H9 (cell line): ENCODE data around the gene KLHDC7B. TPM values are rescaled to one million over a fixed set of nuclear protein-coding genes. Genes with fewer than 3 reads are reported as not detected.

Source experiments
- DNase-seq: peaks from one replicate; pipeline ENCODE4 v3.0.0-alpha.2; 2017
- H2AFZ ChIP-seq: one replicate; pipeline ENCODE4 v1.6.1; 2013; ENCODE audit warnings: mild to moderate bottlenecking, low read length, control low read depth, moderate library complexity
- H2AK5ac ChIP-seq: 2 replicates; pipeline ENCODE4 v1.6.1; 2013; ENCODE audit warnings: low read length, control low read depth, mixed read lengths; ENCODE audit not compliant: insufficient read length
- H2BK120ac ChIP-seq: one replicate; pipeline ENCODE4 v1.6.1; 2013; ENCODE audit warnings: low read depth, mild to moderate bottlenecking, low read length, control low read depth, inconsistent platforms; ENCODE audit not compliant: poor library complexity, severe bottlenecking
- H2BK12ac ChIP-seq: 2 replicates; pipeline ENCODE4 v1.6.1; 2013; ENCODE audit warnings: low read length, control low read depth, mixed read lengths, low read depth; ENCODE audit not compliant: insufficient read length
- H2BK15ac ChIP-seq: 2 replicates; pipeline ENCODE4 v1.6.1; 2013; ENCODE audit warnings: low read depth, low read length, control low read depth
- H2BK20ac ChIP-seq: one replicate; pipeline ENCODE4 v1.6.1; 2013; ENCODE audit warnings: low read depth, mild to moderate bottlenecking, low read length, control low read depth, inconsistent platforms; ENCODE audit not compliant: poor library complexity, severe bottlenecking
- H2BK5ac ChIP-seq: 2 replicates; pipeline ENCODE4 v1.6.1; 2013; ENCODE audit warnings: low read length, control low read depth, mixed read lengths; ENCODE audit not compliant: insufficient read length
- H3K14ac ChIP-seq: 2 replicates; pipeline ENCODE4 v1.6.1; 2013; ENCODE audit warnings: low read length, control low read depth; ENCODE audit not compliant: insufficient read depth
- H3K18ac ChIP-seq: 2 replicates; pipeline ENCODE4 v1.6.1; 2013; ENCODE audit warnings: low read depth, mild to moderate bottlenecking, mixed read lengths, low read length, control low read depth; ENCODE audit not compliant: insufficient read length
- H3K23ac ChIP-seq: 2 replicates; pipeline ENCODE4 v1.6.1; 2013; ENCODE audit warnings: low read length, control low read depth, mixed read lengths, low read depth; ENCODE audit not compliant: insufficient read length
- H3K23me2 ChIP-seq: 2 replicates; pipeline ENCODE4 v1.6.1; 2013; ENCODE audit warnings: low read depth, mild to moderate bottlenecking, mixed read lengths, low read length, control low read depth; ENCODE audit not compliant: insufficient read length, poor library complexity, severe bottlenecking
- H3K27ac ChIP-seq: 2 replicates; pipeline ENCODE4 v1.5.1; 2013; ENCODE audit warnings: low read length, control low read depth, mixed read lengths, low read depth; ENCODE audit not compliant: insufficient read length
- H3K27me3 ChIP-seq: 2 replicates; pipeline ENCODE4 v1.6.1; 2013; ENCODE audit warnings: low read length, control low read depth, inconsistent platforms; ENCODE audit not compliant: insufficient read depth
- H3K4ac ChIP-seq: 2 replicates; pipeline ENCODE4 v1.6.1; 2013; ENCODE audit warnings: low read depth, mild to moderate bottlenecking, control low read depth, inconsistent platforms, low read length, moderate library complexity
- H3K4me1 ChIP-seq: 2 replicates; pipeline ENCODE4 v1.6.1; 2013; ENCODE audit warnings: low read length, control low read depth, inconsistent platforms; ENCODE audit not compliant: insufficient read depth
- H3K4me2 ChIP-seq: 2 replicates; pipeline ENCODE4 v1.6.1; 2013; ENCODE audit warnings: low read length, control low read depth, mixed read lengths; ENCODE audit not compliant: insufficient read length, insufficient read depth
- H3K56ac ChIP-seq: 2 replicates; pipeline ENCODE4 v1.6.1; 2013; ENCODE audit warnings: low read depth, mild to moderate bottlenecking, mixed read lengths, low read length, control low read depth; ENCODE audit not compliant: insufficient read length
- H3K79me1 ChIP-seq: 2 replicates; pipeline ENCODE4 v1.6.1; 2013; ENCODE audit warnings: low read depth, mild to moderate bottlenecking, moderate library complexity, low read length, control low read depth, inconsistent platforms; ENCODE audit not compliant: insufficient read depth, poor library complexity, severe bottlenecking
- H3K79me2 ChIP-seq: 2 replicates; pipeline ENCODE4 v1.6.1; 2013; ENCODE audit warnings: low read length, control low read depth, inconsistent platforms; ENCODE audit not compliant: insufficient read depth
- H3K9ac ChIP-seq: 2 replicates; pipeline ENCODE4 v1.6.1; 2013; ENCODE audit warnings: low read length, control low read depth, mixed read lengths; ENCODE audit not compliant: insufficient read length; ENCODE audit errors: extremely low read depth
- H3K9me3 ChIP-seq: one replicate; pipeline ENCODE4 v1.6.1; 2013; ENCODE audit warnings: low read depth, low read length, inconsistent platforms; ENCODE audit not compliant: control insufficient read depth
- H3T11ph ChIP-seq: one replicate; pipeline ENCODE4 v1.6.1; 2013; ENCODE audit warnings: mild to moderate bottlenecking, low read length, control low read depth, inconsistent platforms
- H4K20me1 ChIP-seq: one replicate; pipeline ENCODE4 v1.6.1; 2013; ENCODE audit not compliant: control insufficient read depth, insufficient read length, insufficient read depth
- H4K5ac ChIP-seq: 2 replicates; pipeline ENCODE4 v1.6.1; 2013; ENCODE audit warnings: low read depth, mild to moderate bottlenecking, mixed read lengths, low read length, control low read depth; ENCODE audit not compliant: insufficient read length
- H4K8ac ChIP-seq: replicated peaks from 2 replicates; pipeline ENCODE4 v1.6.1; 2013; ENCODE audit warnings: low read length, control low read depth, mixed read lengths, low read depth; ENCODE audit not compliant: insufficient read length
- H4K91ac ChIP-seq: 2 replicates; pipeline ENCODE4 v1.6.1; 2013; ENCODE audit warnings: low read depth, mild to moderate bottlenecking, moderate library complexity, mixed read lengths, low read length, control low read depth; ENCODE audit not compliant: insufficient read length
- H3K27ac Mint-ChIP-seq, 3 experiments: 2 replicates in 2 of 3; 3 replicates in 1 of 3; pipeline ENCODE4 v1.8.0; 2020 to 2021; ENCODE audit warnings: mixed read lengths in 3 of 3, mild to moderate bottlenecking in 1 of 3, moderate library complexity in 1 of 3
- H3K27me3 Mint-ChIP-seq: 2 replicates; pipeline ENCODE4 v1.8.0; 2021; ENCODE audit warnings: low read depth, mild to moderate bottlenecking, moderate library complexity, mixed read lengths
- H3K36me3 Mint-ChIP-seq, 3 experiments: 2 replicates in 2 of 3; 3 replicates in 1 of 3; pipeline ENCODE4 v1.8.0; 2020 to 2021; ENCODE audit warnings: low read depth in 3 of 3, mixed read lengths in 3 of 3; ENCODE audit not compliant: insufficient read depth in 1 of 3
- H3K4me1 Mint-ChIP-seq, 2 experiments: 2 replicates each; pipeline ENCODE4 v1.8.0; 2020; ENCODE audit warnings: mixed read lengths in 2 of 2
- H3K4me3 Mint-ChIP-seq, 2 experiments: 2 replicates in 1 of 2; 3 replicates in 1 of 2; pipeline ENCODE4 v1.8.0; 2020 to 2021; ENCODE audit warnings: mild to moderate bottlenecking in 2 of 2, mixed read lengths in 2 of 2, moderate library complexity in 1 of 2
- H3K9me3 Mint-ChIP-seq, 2 experiments: 2 replicates in 1 of 2; 3 replicates in 1 of 2; pipeline ENCODE4 v1.8.0; 2020; ENCODE audit warnings: mild to moderate bottlenecking in 2 of 2, mixed read lengths in 2 of 2, moderate library complexity in 1 of 2
- WGBS: extraction: QIAGEN DNeasy Blood & Tissue Kit; methylation state at CpG from one replicate; pipeline ENCODE4 v1.1.7; 2013; ENCODE audit warnings: missing lambda C conversion rate, low lambda C conversion rate, mixed read lengths; ENCODE audit not compliant: insufficient read length; ENCODE audit errors: extremely low coverage; 5-methylcytosine and 5-hydroxymethylcytosine counted together
- total RNA-seq: library from RNA; stranded (reverse); gene quantifications from 2 replicates; pipeline ENCODE4 v1.2.1, GENCODE V29; 2021
- TF ChIP-seq, protein P1 (sequence below): fragments of 200-600 bp; sonication (generic); conservative IDR thresholded peaks from 3 replicates; pipeline ENCODE4 v1.8.0; 2021; ENCODE audit warnings: antibody characterized with exemption, mild to moderate bottlenecking

The KLHDC7B gene
- total RNA-seq, 1 experiment from 2014 or later: not detected

DNA sequence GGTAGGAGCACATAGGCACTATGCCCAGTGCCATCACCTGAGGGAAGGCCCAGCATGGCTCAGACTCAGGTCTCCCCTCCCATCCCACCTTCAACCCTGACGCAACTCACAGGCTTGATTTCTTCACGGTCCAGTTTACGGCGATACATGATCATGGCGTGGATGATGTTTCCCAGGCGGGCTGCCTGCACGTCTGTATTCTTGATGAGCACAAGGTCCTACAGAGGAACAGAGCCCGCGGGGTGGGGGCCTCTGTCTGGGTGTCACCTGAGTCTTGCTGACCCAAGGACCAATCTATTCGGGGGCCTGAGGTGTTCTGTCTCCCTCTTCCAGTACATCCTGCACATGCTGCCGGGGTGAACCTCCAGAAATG lies 28.7 kb downstream of the KLHDC7B start:
- Mint-ChIP-seq H3K4me3 (no peak overlapping the region), H3K27ac (no peak overlapping the region), H3K27me3 (no peaks in the 10 kb centered on the region; the same call in 1 of the 2 replicates), H3K36me3 (peaks cover 11 to 75% (median 68%) of the 10 kb centered on the region in 3 experiments), H3K4me1 (no peaks in the 10 kb centered on the region), H3K9me3 (no peaks in the 10 kb centered on the region)
- Histone ChIP-seq H4K5ac (no peak overlapping the region), H3K23me2 (no peaks in the 10 kb centered on the region), H3K9ac (no peak overlapping the region), H3K79me2 (no peaks in the 10 kb centered on the region), H2BK20ac (no peak overlapping the region), H2BK12ac (no peak overlapping the region), H3K4me1 (no peaks in the 10 kb centered on the region), H3K18ac (no peak overlapping the region), H2AFZ (no peak overlapping the region), H3K4ac (no peak overlapping the region), H2BK120ac (no peak overlapping the region), H3K56ac (no peak overlapping the region), H3K23ac (no peak overlapping the region), H2BK5ac (no peak overlapping the region), H3K4me2 (no peak overlapping the region), H3K9me3 (no peaks in the 10 kb centered on the region), H4K20me1 (no peaks in the 10 kb centered on the region), H3T11ph (no peak overlapping the region), H4K91ac (no peak overlapping the region), H2AK5ac (no peak overlapping the region), H3K27ac (no peak overlapping the region), H3K79me1 (no peaks in the 10 kb centered on the region), H3K14ac (no peak overlapping the region), H3K27me3 (no peaks in the 10 kb centered on the region), H2BK15ac (no peak overlapping the region), H4K8ac (no peak overlapping the region)
- TF ChIP-seq, protein P1, sequence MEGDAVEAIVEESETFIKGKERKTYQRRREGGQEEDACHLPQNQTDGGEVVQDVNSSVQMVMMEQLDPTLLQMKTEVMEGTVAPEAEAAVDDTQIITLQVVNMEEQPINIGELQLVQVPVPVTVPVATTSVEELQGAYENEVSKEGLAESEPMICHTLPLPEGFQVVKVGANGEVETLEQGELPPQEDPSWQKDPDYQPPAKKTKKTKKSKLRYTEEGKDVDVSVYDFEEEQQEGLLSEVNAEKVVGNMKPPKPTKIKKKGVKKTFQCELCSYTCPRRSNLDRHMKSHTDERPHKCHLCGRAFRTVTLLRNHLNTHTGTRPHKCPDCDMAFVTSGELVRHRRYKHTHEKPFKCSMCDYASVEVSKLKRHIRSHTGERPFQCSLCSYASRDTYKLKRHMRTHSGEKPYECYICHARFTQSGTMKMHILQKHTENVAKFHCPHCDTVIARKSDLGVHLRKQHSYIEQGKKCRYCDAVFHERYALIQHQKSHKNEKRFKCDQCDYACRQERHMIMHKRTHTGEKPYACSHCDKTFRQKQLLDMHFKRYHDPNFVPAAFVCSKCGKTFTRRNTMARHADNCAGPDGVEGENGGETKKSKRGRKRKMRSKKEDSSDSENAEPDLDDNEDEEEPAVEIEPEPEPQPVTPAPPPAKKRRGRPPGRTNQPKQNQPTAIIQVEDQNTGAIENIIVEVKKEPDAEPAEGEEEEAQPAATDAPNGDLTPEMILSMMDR: no peak
- WGBS: no CpG with 5 or more reads among the region's 11 CpGs
- DNase-seq: no peak
